HFFc6 (cell line): Measurements from ENCODE around the gene A4GALT. TPM values are rescaled to one million over a fixed set of nuclear protein-coding genes. Genes with fewer than 3 reads are reported as not detected.
A peak's percentile ranks its signal among the peaks of the same experiment; 100 is the strongest.

Experiments used
- DNase-seq: peaks from one replicate; pipeline ENCODE4 v3.0.0-alpha.2; 2018
- H3K27ac Mint-ChIP-seq: 2 replicates; pipeline ENCODE4 v1.8.0; 2020; ENCODE audit warnings: mild to moderate bottlenecking, mixed read lengths
- H3K27me3 Mint-ChIP-seq: 2 replicates; pipeline ENCODE4 v1.8.0; 2021; ENCODE audit warnings: mild to moderate bottlenecking, moderate library complexity, mixed read lengths; ENCODE audit not compliant: insufficient read depth
- H3K36me3 Mint-ChIP-seq: 2 replicates; pipeline ENCODE4 v1.8.0; 2021; ENCODE audit warnings: low read depth, mixed read lengths
- H3K4me1 Mint-ChIP-seq: 2 replicates; pipeline ENCODE4 v1.8.0; 2020; ENCODE audit warnings: low read depth, mixed read lengths
- H3K4me3 Mint-ChIP-seq: 2 replicates; pipeline ENCODE4 v1.8.0; 2020; ENCODE audit warnings: mild to moderate bottlenecking, moderate library complexity, mixed read lengths
- H3K9me3 Mint-ChIP-seq: 2 replicates; pipeline ENCODE4 v1.8.0; 2020; ENCODE audit warnings: mild to moderate bottlenecking, mixed read lengths
- CTCF ChIP-seq: fragments of 200-600 bp; sonication (generic); IDR thresholded peaks from 2 replicates; pipeline ENCODE4 v1.5.0; 2021; ENCODE audit warnings: antibody characterized with exemption, mild to moderate bottlenecking
- total RNA-seq, 6 experiments: library from RNA; stranded (reverse); fragmentation: NEBNext Ultra II Directional; extraction: Animal tissue kit (Norgen Biotek cat#: 25700); gene quantifications; 2 replicates in 1 of 6; 3 replicates in 5 of 6; pipeline ENCODE4 v1.2.3, GENCODE V29; 2021

Gene A4GALT
- total RNA-seq, 6 experiments from 2014 or later: 12.2 to 14.3 (median 13.1) TPM

- no peaks in the 10 kb centered on the region for H3K36me3 Mint-ChIP-seq
- no peak overlapping the region for H3K4me3 Mint-ChIP-seq
- no peak overlapping the region for H3K27ac Mint-ChIP-seq
- no peaks in the 10 kb centered on the region for H3K9me3 Mint-ChIP-seq
- no peak for DNase-seq
- 0 out of 2 replicates have a peak, but pooled peaks cover 2% of the 10 kb centered on the region for H3K27me3 Mint-ChIP-seq
- peaks cover 8% of the 10 kb centered on the region for H3K4me1 Mint-ChIP-seq
- TF ChIP-seq CTCF: no peak
Measured at GRCh38 chr22:42653999-42654398, 66.7 kb downstream of the A4GALT start.

GRCh38 chr22:42651134-42651533 is 69.5 kb downstream of the A4GALT start:
- peak; percentile 49 for DNase-seq
- H3K27ac Mint-ChIP-seq: peak overlapping the region; percentile 59
- H3K4me1 Mint-ChIP-seq: peaks cover 28% of the 10 kb centered on the region
- peaks cover 4% of the 10 kb centered on the region; the same call in 1 of the 2 replicates for H3K36me3 Mint-ChIP-seq
- H3K9me3 Mint-ChIP-seq: no peaks in the 10 kb centered on the region
- H3K27me3 Mint-ChIP-seq: peaks cover 4% of the 10 kb centered on the region; the same call in 1 of the 2 replicates
- TF ChIP-seq CTCF: no peak
- H3K4me3 Mint-ChIP-seq: peak overlapping the region; percentile 10; the same call in 1 of the 2 replicates

- Mint-ChIP-seq H3K9me3 (no peaks in the 10 kb centered on the region), H3K36me3 (peaks cover 5% of the 10 kb centered on the region; the same call in 1 of the 2 replicates), H3K27me3 (peaks cover 4% of the 10 kb centered on the region; the same call in 1 of the 2 replicates), H3K4me1 (peaks cover 44% of the 10 kb centered on the region), H3K27ac (peak within 1 kb of the TSS; percentile 99), H3K4me3 (peak within 1 kb of the TSS; percentile 100)
- peak; percentile 79 for DNase-seq
- peak; percentile 31; the same call in 1 of the 2 replicates for TF ChIP-seq CTCF
Measured at GRCh38 chr22:42649246-42650099, 71.2 kb downstream of the A4GALT start, which contains the start of gene CYB5R3. CYB5R3 (minus strand) TSS chr22:42649392; CDS start chr22:42649315, 77 bp downstream.

GRCh38 chr22:42648368-42649245 is 72.1 kb downstream of the A4GALT start:
- no peak for TF ChIP-seq CTCF

GRCh38 chr22:42648017-42648367 is 72.7 kb downstream of the A4GALT start:
- Mint-ChIP-seq H3K4me3 (peak overlapping the region; percentile 100), H3K27me3 (peaks cover 3% of the 10 kb centered on the region), H3K4me1 (peaks cover 50% of the 10 kb centered on the region), H3K27ac (peak overlapping the region; percentile 99), H3K36me3 (peaks cover 10% of the 10 kb centered on the region; the same call in 1 of the 2 replicates), H3K9me3 (no peaks in the 10 kb centered on the region)
- TF ChIP-seq CTCF: no peak
- no peak for DNase-seq

More at GRCh38 chr22:42648368-42649245, 72.1 kb downstream of the A4GALT start:
- peaks cover 4% of the 10 kb centered on the region for H3K27me3 Mint-ChIP-seq
- H3K27ac Mint-ChIP-seq: peak overlapping the region; percentile 99
- peaks cover 10% of the 10 kb centered on the region; the same call in 1 of the 2 replicates for H3K36me3 Mint-ChIP-seq
- H3K4me1 Mint-ChIP-seq: peaks cover 50% of the 10 kb centered on the region
- H3K4me3 Mint-ChIP-seq: peak overlapping the region; percentile 100
- H3K9me3 Mint-ChIP-seq: no peaks in the 10 kb centered on the region
- DNase-seq: no peak
